ENCODE measurements around the gene GJB3. TPM values are rescaled to one million over a fixed set of nuclear protein-coding genes. Genes with fewer than 3 reads are reported as not detected.
"Not testable (repeated sequence)": the region's sequence is repeated elsewhere in the genome, so short reads cannot be mapped to it uniquely, and the experiment has no call there.

GJB3 gene
- total RNA-seq (2014; rRNA removed; shearing (Covaris generic)), result 0.43 TPM in 1 of 2 replicates, not detected in the other
- polyA plus RNA-seq (2016; fragmentation: Nextera tagmentation; extraction: Ambion mirVana), result not detected in 2 replicates

- in situ Hi-C loops (cut with MboI), result no loop called here
- 2 to 4% methylated on average over 48 to 56 of the region's 62 CpGs for WGBS, 2 experiments (ENCODE audit: low coverage in 1 of 2, low lambda C conversion rate in 2 of 2, missing lambda C conversion rate in 2 of 2)
- no peak within 1 kb of the TSS for H3K27ac ChIP-seq
- H3K9ac ChIP-seq, result no peak within 1 kb of the TSS
- H3K4me2 ChIP-seq (ENCODE audit: unreplicated experiment), result peak within 1 kb of the TSS; percentile 51
- peak within 1 kb of the TSS; percentile 58 for H2AFZ ChIP-seq
- peaks cover 6% of the 10 kb centered on the region; the same call in 1 of the 2 replicates for H3F3A ChIP-seq (ENCODE audit: insufficient read depth)
- no peaks in the 10 kb centered on the region for H3K79me2 ChIP-seq (ENCODE audit: insufficient read depth)
- H3K9me2 ChIP-seq (ENCODE audit: insufficient read depth), result no peaks in the 10 kb centered on the region
- H3K9me3 ChIP-seq (ENCODE audit: low read depth), result no peaks in the 10 kb centered on the region
- H3K36me3 ChIP-seq (ENCODE audit: low read depth), result no peaks in the 10 kb centered on the region
- TF ChIP-seq EZH2phosphoT487 (IDR thresholded peaks at IDR 0.05; ENCODE audit: insufficient read depth, low read depth), result no peak
- TF ChIP-seq EZH2 (IDR thresholded peaks at IDR 0.05; ENCODE audit: insufficient read depth, poor library complexity, severe bottlenecking), result peak; percentile 51
- peak; percentile 60 for DNase-seq
- H3K4me3 ChIP-seq, result peak within 1 kb of the TSS; percentile 54
- peaks cover 35% of the 10 kb centered on the region for H3K27me3 ChIP-seq (replicated peaks; ENCODE audit: insufficient read depth)
- no peaks in the 10 kb centered on the region for H4K20me1 ChIP-seq (ENCODE audit: insufficient read depth)
- 0 out of 2 replicates have a peak, but pooled peaks cover 5% of the 10 kb centered on the region for H3K4me1 ChIP-seq (ENCODE audit: insufficient read depth)
These were observed at the start of gene GJB3 for GRCh38 chr1:34781071-34781843. TSS of gene GJB3 (plus strand) at chr1:34781214. CDS start at chr1:34784763, 3,549 bp downstream.

DNA sequence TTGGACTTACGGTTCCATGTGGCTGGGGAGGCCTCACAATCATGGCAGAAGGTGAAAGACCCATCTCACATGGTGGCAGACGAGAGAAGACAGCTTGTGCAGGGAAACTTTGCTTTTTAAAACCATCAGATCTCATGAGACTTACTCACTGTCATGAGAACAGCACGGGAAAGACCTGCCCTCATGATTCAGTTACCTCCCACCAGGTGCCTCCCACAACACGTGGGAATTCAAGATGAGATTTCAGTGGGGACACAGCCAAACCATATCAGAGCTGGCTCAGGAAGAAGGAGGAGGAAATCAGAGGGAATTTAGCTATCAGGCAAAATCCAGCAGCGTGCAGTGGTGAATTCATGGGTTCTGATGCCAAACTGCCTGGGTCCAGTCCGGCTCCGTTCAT lies 48.2 kb upstream of the GJB3 start:
- H3K4me3 ChIP-seq; H3K79me2 ChIP-seq (ENCODE audit: insufficient read depth); H3K9me2 ChIP-seq (ENCODE audit: insufficient read depth); H3K27ac ChIP-seq; H4K20me1 ChIP-seq (ENCODE audit: insufficient read depth); H3K9me3 ChIP-seq (ENCODE audit: low read depth); H3K4me1 ChIP-seq (ENCODE audit: insufficient read depth); H3K4me2 ChIP-seq (ENCODE audit: unreplicated experiment); H3K36me3 ChIP-seq (ENCODE audit: low read depth); H3F3A ChIP-seq (ENCODE audit: insufficient read depth); H2AFZ ChIP-seq; in situ Hi-C loops (cut with MboI); DNase-seq; H3K9ac ChIP-seq: not testable (repeated sequence)
- 38 to 47% methylated on average over 7 of the region's 7 CpGs for WGBS, 2 experiments (ENCODE audit: low coverage in 1 of 2, low lambda C conversion rate in 2 of 2, missing lambda C conversion rate in 2 of 2)
- peaks cover 12% of the 10 kb centered on the region; the same call in 1 of the 2 replicates for H3K27me3 ChIP-seq (replicated peaks; ENCODE audit: insufficient read depth)

- Histone ChIP-seq H3K9ac (no peak overlapping the region), H3F3A (ENCODE audit: insufficient read depth) (no peaks in the 10 kb centered on the region), H3K4me2 (ENCODE audit: unreplicated experiment) (no peak overlapping the region), H3K27ac (no peak overlapping the region), H3K4me1 (ENCODE audit: insufficient read depth) (no peaks in the 10 kb centered on the region), H3K9me2 (ENCODE audit: insufficient read depth) (no peaks in the 10 kb centered on the region), H3K36me3 (ENCODE audit: low read depth) (no peaks in the 10 kb centered on the region), H3K27me3 (replicated peaks; ENCODE audit: insufficient read depth) (peaks cover 15% of the 10 kb centered on the region), H3K4me3 (no peak overlapping the region), H2AFZ (no peak overlapping the region), H3K9me3 (ENCODE audit: low read depth) (no peaks in the 10 kb centered on the region), H3K79me2 (ENCODE audit: insufficient read depth) (no peaks in the 10 kb centered on the region), H4K20me1 (ENCODE audit: insufficient read depth) (no peaks in the 10 kb centered on the region)
- DNase-seq, result no peak
- in situ Hi-C loops (cut with MboI), result no loop called here
- TF ChIP-seq EZH2phosphoT487 (IDR thresholded peaks at IDR 0.05; ENCODE audit: insufficient read depth, low read depth), result no peak
- TF ChIP-seq EZH2 (IDR thresholded peaks at IDR 0.05; ENCODE audit: insufficient read depth, poor library complexity, severe bottlenecking), result no peak
- WGBS, 2 experiments (ENCODE audit: low coverage in 1 of 2, low lambda C conversion rate in 2 of 2, missing lambda C conversion rate in 2 of 2), result 72 to 76% methylated on average over 10 of the region's 10 CpGs
These were observed 44.3 kb upstream of the GJB3 start for GRCh38 chr1:34736692-34737091.

DNA sequence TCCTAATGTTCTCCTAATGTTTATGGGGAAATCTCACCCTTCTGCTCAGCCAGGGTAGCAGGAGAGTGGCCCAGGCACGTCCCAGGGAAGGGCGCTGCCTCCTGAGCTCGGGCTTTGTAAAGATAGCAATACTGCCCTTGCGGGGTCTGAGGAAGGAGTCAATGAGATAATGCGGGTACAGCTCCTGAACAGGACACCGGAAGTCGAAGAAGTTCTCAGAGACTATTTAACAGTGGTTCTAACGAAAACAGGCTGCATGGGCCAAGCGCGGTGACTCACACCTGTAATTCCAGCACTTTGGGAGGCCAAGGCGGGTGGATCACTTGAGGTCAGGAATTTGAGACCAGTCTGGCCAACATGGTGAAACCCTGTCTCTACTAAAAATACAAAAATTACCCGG lies 43.8 kb upstream of the GJB3 start:
- H3K4me2 ChIP-seq (ENCODE audit: unreplicated experiment); H2AFZ ChIP-seq; H3K27ac ChIP-seq; H3K4me1 ChIP-seq (ENCODE audit: insufficient read depth); H4K20me1 ChIP-seq (ENCODE audit: insufficient read depth); in situ Hi-C loops (cut with MboI); H3K9me3 ChIP-seq (ENCODE audit: low read depth); H3K4me3 ChIP-seq; H3K9me2 ChIP-seq (ENCODE audit: insufficient read depth); DNase-seq; H3K36me3 ChIP-seq (ENCODE audit: low read depth); H3K9ac ChIP-seq; H3K79me2 ChIP-seq (ENCODE audit: insufficient read depth); H3F3A ChIP-seq (ENCODE audit: insufficient read depth): not testable (repeated sequence)
- 73 to 76% methylated on average over 12 of the region's 12 CpGs for WGBS, 2 experiments (ENCODE audit: low coverage in 1 of 2, low lambda C conversion rate in 2 of 2, missing lambda C conversion rate in 2 of 2)
- peaks cover 15% of the 10 kb centered on the region for H3K27me3 ChIP-seq (replicated peaks; ENCODE audit: insufficient read depth)

All from GM23248 (cell line).